HG03139 (cell line): ENCODE results near the gene MBD2.
"Not testable (repeated sequence)": the region's sequence is repeated elsewhere in the genome, so short reads cannot be mapped to it uniquely, and the experiment has no call there.

Experiments used
- ATAC-seq: cut with Tn5 transposase; IDR thresholded peaks from one replicate; pipeline ENCODE4 v1.9.1; 2021; ENCODE audit not compliant: unreplicated experiment

Gene MBD2

GRCh38 chr18:54224379-54225014, at the start of gene MBD2:
Gene MBD2, minus strand, starts transcription at chr18:54224669. Its CDS starts 110 bp downstream, at chr18:54224559.
- peak; percentile 89 for ATAC-seq

GRCh38 chr18:54269893-54270844, 45.7 kb upstream of the MBD2 start:
- peak; percentile 36 for ATAC-seq

- ATAC-seq: no peak
Measured at GRCh38 chr18:54268751-54269150, 44.3 kb upstream of the MBD2 start.

GRCh38 chr18:54267701-54268100, 43.2 kb upstream of the MBD2 start:
- no peak for ATAC-seq

- ATAC-seq: peak; percentile 67
Measured at GRCh38 chr18:54263904-54264336, 39.5 kb upstream of the MBD2 start.

- peak; percentile 69 for ATAC-seq
Measured at GRCh38 chr18:54261894-54262293, 37.4 kb upstream of the MBD2 start.

- ATAC-seq: peak; percentile 31
Measured at GRCh38 chr18:54260396-54261072, 36.1 kb upstream of the MBD2 start.

- not testable (repeated sequence) for ATAC-seq
Measured at GRCh38 chr18:54257818-54258217, 33.3 kb upstream of the MBD2 start.

- no peak for ATAC-seq
Measured at GRCh38 chr18:54257015-54257414, 32.5 kb upstream of the MBD2 start.

GRCh38 chr18:54255141-54255540, 30.7 kb upstream of the MBD2 start:
- no peak for ATAC-seq

GRCh38 chr18:54254265-54254758, 29.8 kb upstream of the MBD2 start:
- no peak for ATAC-seq

GRCh38 chr18:54251606-54252390, 27.3 kb upstream of the MBD2 start:
- no peak for ATAC-seq

GRCh38 chr18:54250846-54251261, 26.4 kb upstream of the MBD2 start:
- ATAC-seq: peak; percentile 77

- ATAC-seq: no peak
Measured at GRCh38 chr18:54247511-54248175, 23.2 kb upstream of the MBD2 start.

GRCh38 chr18:54242327-54242726, 17.9 kb upstream of the MBD2 start:
- ATAC-seq: no peak

GRCh38 chr18:54241483-54241882, 17.0 kb upstream of the MBD2 start:
- ATAC-seq: no peak

- no peak for ATAC-seq
Measured at GRCh38 chr18:54240629-54241107, 16.2 kb upstream of the MBD2 start.

GRCh38 chr18:54239601-54240000, 15.1 kb upstream of the MBD2 start:
- no peak for ATAC-seq

GRCh38 chr18:54239091-54239490, 14.6 kb upstream of the MBD2 start:
- no peak for ATAC-seq
